Measurements from ENCODE around the gene KRT38. TPM values are rescaled to one million over a fixed set of nuclear protein-coding genes. Genes with fewer than 3 reads are reported as not detected.

The KRT38 gene
- total RNA-seq, 1 donor: under 0.01 TPM

DNA sequence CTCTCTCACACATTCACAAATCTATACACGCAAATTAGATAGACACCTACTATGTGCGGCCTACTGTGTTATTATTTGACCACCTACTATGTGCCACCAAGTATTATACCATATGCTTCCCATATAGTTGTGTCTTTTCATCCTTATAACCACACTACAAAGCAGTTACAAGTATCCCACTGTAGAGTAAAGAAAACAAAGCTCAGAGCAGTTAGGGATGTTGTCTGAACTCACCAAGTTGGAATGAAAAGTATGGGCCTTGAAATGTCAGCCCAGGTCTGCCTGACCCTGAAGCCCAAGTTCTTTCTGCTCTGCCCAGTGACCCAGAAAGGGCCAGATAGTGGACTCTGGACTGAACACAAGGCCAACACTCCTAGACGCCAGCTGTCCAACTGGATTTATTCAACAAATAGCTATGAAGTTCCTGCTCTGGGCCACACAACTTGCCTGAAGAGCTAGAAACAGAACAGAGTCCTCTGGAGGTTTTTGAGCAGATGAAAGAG, 24.9 kb downstream of the KRT38 start:
- peaks cover 34% of the 10 kb centered on the region for H3K4me1 ChIP-seq (ENCODE audit: insufficient read depth, low read length)
- no peak overlapping the region for H2AFZ ChIP-seq (ENCODE audit: low read length)
- peak overlapping the region; percentile 25 for H3K4me2 ChIP-seq (ENCODE audit: insufficient read depth, low read length)
- H3K79me2 ChIP-seq (ENCODE audit: insufficient read depth, low read length): no peaks in the 10 kb centered on the region
- DNase-seq (ENCODE audit: insufficient read length, low spot score, missing footprints): peak; percentile 90
- H3K27me3 ChIP-seq (ENCODE audit: insufficient read depth, low read length): no peaks in the 10 kb centered on the region
- no peak for TF ChIP-seq CTCF (IDR thresholded peaks at IDR 0.05; ENCODE audit: extremely low read depth, low read depth, low read length)
- H3K36me3 ChIP-seq (ENCODE audit: insufficient read depth, low read length): no peaks in the 10 kb centered on the region
- peak overlapping the region; percentile 36 for H3K27ac ChIP-seq (ENCODE audit: low read depth, low read length)
- H3K4me3 ChIP-seq (ENCODE audit: insufficient read depth, low read length): no peak overlapping the region
- H3K9me3 ChIP-seq (ENCODE audit: low read depth, low read length): no peaks in the 10 kb centered on the region
- no peaks in the 10 kb centered on the region for H4K20me1 ChIP-seq (ENCODE audit: insufficient read depth, low read length)

- Histone ChIP-seq H3K4me2 (ENCODE audit: insufficient read depth, low read length) (no peak overlapping the region), H3K4me3 (ENCODE audit: insufficient read depth, low read length) (no peak overlapping the region), H3K9me3 (ENCODE audit: low read depth, low read length) (no peaks in the 10 kb centered on the region), H3K27me3 (ENCODE audit: insufficient read depth, low read length) (no peaks in the 10 kb centered on the region), H3K36me3 (ENCODE audit: insufficient read depth, low read length) (no peaks in the 10 kb centered on the region), H2AFZ (ENCODE audit: low read length) (no peak overlapping the region), H3K27ac (ENCODE audit: low read depth, low read length) (no peak overlapping the region), H4K20me1 (ENCODE audit: insufficient read depth, low read length) (no peaks in the 10 kb centered on the region), H3K79me2 (ENCODE audit: insufficient read depth, low read length) (no peaks in the 10 kb centered on the region), H3K4me1 (ENCODE audit: insufficient read depth, low read length) (peaks cover 30% of the 10 kb centered on the region)
- no peak for TF ChIP-seq CTCF (IDR thresholded peaks at IDR 0.05; ENCODE audit: extremely low read depth, low read depth, low read length)
- DNase-seq (ENCODE audit: insufficient read length, low spot score, missing footprints): no peak
Observed at GRCh38 chr17:41415411-41415810, 25.4 kb downstream of the KRT38 start.

DNA sequence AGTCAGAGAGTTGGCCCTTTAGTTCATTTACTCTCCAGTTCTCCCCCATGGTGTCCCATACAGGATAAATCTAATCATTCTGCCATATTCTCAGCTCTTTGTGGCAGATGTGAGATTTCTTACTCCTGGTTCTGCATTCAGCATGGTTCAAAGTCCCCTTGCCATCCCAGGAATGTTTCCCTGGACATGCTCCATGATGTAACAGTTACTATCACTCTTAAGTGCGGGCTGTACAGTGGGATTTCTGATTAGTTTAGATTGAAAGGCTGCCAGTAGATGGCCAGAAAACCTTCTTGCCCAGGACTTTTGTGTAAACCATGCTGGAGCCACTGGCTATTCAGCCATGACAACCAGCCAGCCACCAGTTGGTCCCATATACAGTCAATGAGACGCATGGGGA, 26.8 kb downstream of the KRT38 start:
- no peak overlapping the region for H3K4me2 ChIP-seq (ENCODE audit: insufficient read depth, low read length)
- no peaks in the 10 kb centered on the region for H3K36me3 ChIP-seq (ENCODE audit: insufficient read depth, low read length)
- no peak overlapping the region for H3K4me3 ChIP-seq (ENCODE audit: insufficient read depth, low read length)
- no peaks in the 10 kb centered on the region for H3K27me3 ChIP-seq (ENCODE audit: insufficient read depth, low read length)
- H4K20me1 ChIP-seq (ENCODE audit: insufficient read depth, low read length): no peaks in the 10 kb centered on the region
- no peak for DNase-seq (ENCODE audit: insufficient read length, low spot score, missing footprints)
- no peak overlapping the region for H2AFZ ChIP-seq (ENCODE audit: low read length)
- no peak overlapping the region for H3K27ac ChIP-seq (ENCODE audit: low read depth, low read length)
- H3K79me2 ChIP-seq (ENCODE audit: insufficient read depth, low read length): no peaks in the 10 kb centered on the region
- no peaks in the 10 kb centered on the region for H3K9me3 ChIP-seq (ENCODE audit: low read depth, low read length)
- H3K4me1 ChIP-seq (ENCODE audit: insufficient read depth, low read length): peaks cover 21% of the 10 kb centered on the region
- no peak for TF ChIP-seq CTCF (IDR thresholded peaks at IDR 0.05; ENCODE audit: extremely low read depth, low read depth, low read length)

- Histone ChIP-seq H2AFZ (ENCODE audit: low read length) (peak overlapping the region; percentile 16), H3K4me2 (ENCODE audit: insufficient read depth, low read length) (no peak overlapping the region), H3K4me3 (ENCODE audit: insufficient read depth, low read length) (no peak overlapping the region), H3K36me3 (ENCODE audit: insufficient read depth, low read length) (no peaks in the 10 kb centered on the region), H3K4me1 (ENCODE audit: insufficient read depth, low read length) (peaks cover 21% of the 10 kb centered on the region), H3K9me3 (ENCODE audit: low read depth, low read length) (no peaks in the 10 kb centered on the region), H3K27me3 (ENCODE audit: insufficient read depth, low read length) (no peaks in the 10 kb centered on the region), H4K20me1 (ENCODE audit: insufficient read depth, low read length) (no peaks in the 10 kb centered on the region), H3K79me2 (ENCODE audit: insufficient read depth, low read length) (no peaks in the 10 kb centered on the region), H3K27ac (ENCODE audit: low read depth, low read length) (no peak overlapping the region)
- TF ChIP-seq CTCF (IDR thresholded peaks at IDR 0.05; ENCODE audit: extremely low read depth, low read depth, low read length): no peak
- no peak for DNase-seq (ENCODE audit: insufficient read length, low spot score, missing footprints)
Observed at GRCh38 chr17:41413353-41413957, 27.3 kb downstream of the KRT38 start.
